K562 (cell line): Measurements from ENCODE around the gene FEN1.

Source experiments
- CEBPG ChIP-seq, 3 experiments: fragments of 200-800 bp in 1 of 3; sonication (Bioruptor generic) in 1 of 3; sonication (generic) in 1 of 3; formaldehyde crosslinking in 1 of 3; IDR thresholded peaks in 2 of 3; conservative IDR thresholded peaks in 1 of 3; 2 replicates each; pipeline versions ENCODE4 v1.6.1 to v1.8.0; 2016 to 2022; ENCODE audit warnings: missing compliant biosample characterization in 2 of 3, missing genetic modification characterization in 2 of 3, mild to moderate bottlenecking in 1 of 3, missing genetic modification reagents in 1 of 3
- EZH2 ChIP-seq: IDR thresholded peaks from 2 replicates; pipeline ENCODE4 v1.6.1; 2012; ENCODE audit warnings: low read depth, mild to moderate bottlenecking, inconsistent platforms, low read length, borderline replicate concordance
- JUN ChIP-seq, 2 experiments: sonication (generic) in 1 of 2; formaldehyde crosslinking in 1 of 2; IDR thresholded peaks; 2 replicates each; pipeline versions ENCODE4 v1.6.1 to v1.8.0; 2012 to 2022; ENCODE audit warnings: borderline replicate concordance in 2 of 2, mild to moderate bottlenecking in 2 of 2, improper control_type of control experiment in 1 of 2, low read depth in 1 of 2, low read length in 1 of 2, missing genetic modification reagents in 1 of 2
- POLR2A ChIP-seq: fragments of 450-650 bp; conservative IDR thresholded peaks from 2 replicates; pipeline ENCODE4 v1.6.1; 2016
- PTTG1 ChIP-seq: fragments of 450-650 bp; IDR thresholded peaks from 2 replicates; pipeline ENCODE4 v1.6.1; 2016; ENCODE audit warnings: low read depth, mild to moderate bottlenecking, missing genetic modification characterization, missing compliant biosample characterization
- TFE3 ChIP-seq: fragments of 450-650 bp; formaldehyde crosslinking; IDR thresholded peaks from 2 replicates; pipeline ENCODE4 v1.4.0; 2020; ENCODE audit warnings: mild to moderate bottlenecking, mixed read lengths
- ZNF12 ChIP-seq: sonication (generic); formaldehyde crosslinking; IDR thresholded peaks from 2 replicates; pipeline ENCODE4 v1.4.0; 2020; ENCODE audit warnings: mild to moderate bottlenecking, missing genetic modification reagents
- ZNF24 ChIP-seq: fragments of 450-650 bp; IDR thresholded peaks from 2 replicates; pipeline ENCODE4 v1.6.1; 2016
- TF ChIP-seq, protein P1 (sequence below), 2 experiments: fragments of 200-800 bp in 1 of 2; sonication (Bioruptor generic) in 1 of 2; sonication (generic) in 1 of 2; formaldehyde crosslinking in 1 of 2; IDR thresholded peaks in 1 of 2; conservative IDR thresholded peaks in 1 of 2; 2 replicates each; pipeline versions ENCODE4 v1.5.0 to v1.6.1; 2016 to 2020; ENCODE audit warnings: missing compliant biosample characterization in 1 of 2, missing genetic modification characterization in 1 of 2, missing genetic modification reagents in 1 of 2

- no peak for TF ChIP-seq PTTG1 (tag)
- peak; percentile 37; the same call in 1 of the 2 replicates for TF ChIP-seq POLR2A
- TF ChIP-seq, protein P1, sequence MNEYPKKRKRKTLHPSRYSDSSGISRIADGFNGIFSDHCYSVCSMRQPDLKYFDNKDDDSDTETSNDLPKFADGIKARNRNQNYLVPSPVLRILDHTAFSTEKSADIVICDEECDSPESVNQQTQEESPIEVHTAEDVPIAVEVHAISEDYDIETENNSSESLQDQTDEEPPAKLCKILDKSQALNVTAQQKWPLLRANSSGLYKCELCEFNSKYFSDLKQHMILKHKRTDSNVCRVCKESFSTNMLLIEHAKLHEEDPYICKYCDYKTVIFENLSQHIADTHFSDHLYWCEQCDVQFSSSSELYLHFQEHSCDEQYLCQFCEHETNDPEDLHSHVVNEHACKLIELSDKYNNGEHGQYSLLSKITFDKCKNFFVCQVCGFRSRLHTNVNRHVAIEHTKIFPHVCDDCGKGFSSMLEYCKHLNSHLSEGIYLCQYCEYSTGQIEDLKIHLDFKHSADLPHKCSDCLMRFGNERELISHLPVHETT (CRISPR knock-in tag; conservative IDR thresholded peaks at IDR 0.05 in 1 of 2, IDR thresholded peaks at IDR 0.05 in 1 of 2), result no peak
- TF ChIP-seq EZH2, result no peak
- TF ChIP-seq ZNF12 (CRISPR knock-in tag), result no peak
- TF ChIP-seq JUN (IDR thresholded peaks at IDR 0.05; ENCODE audit: borderline replicate concordance, low read depth, low read length), result no peak
- no peak for TF ChIP-seq JUN (CRISPR knock-in tag; IDR thresholded peaks at IDR 0.05; ENCODE audit: borderline replicate concordance)
- TF ChIP-seq CEBPG (CRISPR knock-in tag; IDR thresholded peaks at IDR 0.05), result no peak
- no peak for TF ChIP-seq CEBPG (tag; conservative IDR thresholded peaks at IDR 0.05 in 1 of 2, IDR thresholded peaks at IDR 0.05 in 1 of 2)
- no peak for TF ChIP-seq TFE3
- TF ChIP-seq ZNF24, result no peak
Measured at GRCh38 chr11:61805146-61805545, 12.4 kb downstream of the FEN1 start.
